NCI-H510A treated with DMSO at 0.1 percent for 48 hours (cell line): Measurements from ENCODE around the gene MAPRE2.

Experiments
- DNase-seq: peaks from one replicate; lab custom pipeline; 2025; lab: John Stamatoyannopoulos, UW

MAPRE2 gene

GRCh38 chr18:35040988-35041814 is at the start of gene MAPRE2:
Gene MAPRE2, plus strand, starts transcription at chr18:35041413. Its CDS starts 127 bp downstream, at chr18:35041540.
- DNase-seq = peak; percentile 99

GRCh38 chr18:34991561-34991960 is 49.7 kb upstream of the MAPRE2 start:
- DNase-seq = no peak

GRCh38 chr18:34993289-34993688 is 47.9 kb upstream of the MAPRE2 start:
- DNase-seq = no peak

- DNase-seq = no peak
These were observed 45.5 kb upstream of the MAPRE2 start for GRCh38 chr18:34995746-34996145.

GRCh38 chr18:34998661-34999060 is 42.6 kb upstream of the MAPRE2 start:
- DNase-seq = no peak

- peak; percentile 16 for DNase-seq
These were observed 41.4 kb upstream of the MAPRE2 start for GRCh38 chr18:34999756-35000289.

- no peak for DNase-seq
These were observed 40.8 kb upstream of the MAPRE2 start for GRCh38 chr18:35000457-35000856.

GRCh38 chr18:35002120-35002519 is 39.1 kb upstream of the MAPRE2 start:
- no peak for DNase-seq

GRCh38 chr18:35005963-35006577 is 35.1 kb upstream of the MAPRE2 start:
- DNase-seq = peak; percentile 96

- DNase-seq = no peak
These were observed 31.1 kb upstream of the MAPRE2 start for GRCh38 chr18:35010156-35010555.

- no peak for DNase-seq
These were observed 30.2 kb upstream of the MAPRE2 start for GRCh38 chr18:35010993-35011392.

GRCh38 chr18:35019933-35020332 is 21.3 kb upstream of the MAPRE2 start:
- DNase-seq = no peak

- DNase-seq = no peak
These were observed 18.7 kb upstream of the MAPRE2 start for GRCh38 chr18:35022426-35023001.

GRCh38 chr18:35024196-35024595 is 17.0 kb upstream of the MAPRE2 start:
- DNase-seq = no peak

GRCh38 chr18:35024965-35025364 is 16.2 kb upstream of the MAPRE2 start:
- peak; percentile 52 for DNase-seq

GRCh38 chr18:35026407-35027061 is 14.7 kb upstream of the MAPRE2 start:
- DNase-seq = no peak

- DNase-seq = no peak
These were observed 14.0 kb upstream of the MAPRE2 start for GRCh38 chr18:35027206-35027605.

GRCh38 chr18:35028536-35028935 is 12.7 kb upstream of the MAPRE2 start:
- DNase-seq = no peak

- no peak for DNase-seq
These were observed 12.1 kb upstream of the MAPRE2 start for GRCh38 chr18:35029103-35029502.

- no peak for DNase-seq
These were observed 11.4 kb upstream of the MAPRE2 start for GRCh38 chr18:35029770-35030169.

- peak; percentile 50 for DNase-seq
These were observed 10.8 kb upstream of the MAPRE2 start for GRCh38 chr18:35030277-35030989.

- no peak for DNase-seq
These were observed 9.1 kb upstream of the MAPRE2 start for GRCh38 chr18:35032113-35032512.
